Neural progenitor cell (in vitro differentiated cells): ENCODE results near the gene RBM27. TPM values are rescaled to one million over a fixed set of nuclear protein-coding genes. Genes with fewer than 3 reads are reported as not detected.

Experiments
- DNase-seq: peaks from one replicate; pipeline ENCODE4 v3.0.0-alpha.2; 2016; ENCODE audit warnings: low spot score
- H2AFZ ChIP-seq: fragments of 200-600 bp; sonication (generic); replicated peaks from 2 replicates; pipeline ENCODE4 v1.6.1; 2016; ENCODE audit warnings: antibody characterized with exemption
- H3F3A ChIP-seq: fragments of 200-600 bp; sonication (generic); 2 replicates; pipeline ENCODE4 v1.6.1; 2016; ENCODE audit warnings: antibody characterized with exemption, low read depth
- H3K27ac ChIP-seq: fragments of 200-600 bp; sonication (generic); 2 replicates; pipeline ENCODE4 v1.5.1; 2016; ENCODE audit warnings: mild to moderate bottlenecking
- H3K27me3 ChIP-seq: fragments of 200-600 bp; sonication (generic); 2 replicates; pipeline ENCODE4 v1.6.1; 2016; ENCODE audit warnings: mild to moderate bottlenecking, moderate library complexity
- H3K36me3 ChIP-seq: fragments of 200-600 bp; sonication (generic); 2 replicates; pipeline ENCODE4 v1.5.1; 2016
- H3K4me1 ChIP-seq: fragments of 200-600 bp; sonication (generic); 2 replicates; pipeline ENCODE4 v1.6.1; 2016; ENCODE audit warnings: mixed run types
- H3K4me2 ChIP-seq: fragments of 200-600 bp; sonication (generic); 2 replicates; pipeline ENCODE4 v1.6.1; 2016
- H3K4me3 ChIP-seq: fragments of 200-600 bp; sonication (generic); 2 replicates; pipeline ENCODE4 v1.5.1; 2016
- H3K79me2 ChIP-seq: fragments of 200-600 bp; sonication (generic); 2 replicates; pipeline ENCODE4 v1.6.1; 2016; ENCODE audit warnings: low read depth
- H3K9ac ChIP-seq: fragments of 200-600 bp; sonication (generic); 2 replicates; pipeline ENCODE4 v1.6.1; 2016
- H3K9me3 ChIP-seq: fragments of 200-600 bp; sonication (generic); 2 replicates; pipeline ENCODE4 v1.5.1; 2016; ENCODE audit warnings: low read depth
- H4K20me1 ChIP-seq: fragments of 200-600 bp; sonication (generic); 2 replicates; pipeline ENCODE4 v1.6.1; 2016; ENCODE audit warnings: low read depth
- H3K27ac Mint-ChIP-seq: 3 replicates; pipeline ENCODE4 v1.8.0; 2021; ENCODE audit warnings: mixed read lengths
- H3K27me3 Mint-ChIP-seq: 2 replicates; pipeline ENCODE4 v1.8.0; 2022; ENCODE audit warnings: low read depth, mild to moderate bottlenecking, inconsistent platforms, moderate library complexity, mixed read lengths; ENCODE audit not compliant: insufficient read depth
- H3K36me3 Mint-ChIP-seq: 3 replicates; pipeline ENCODE4 v1.8.0; 2021; ENCODE audit warnings: mixed read lengths
- H3K4me1 Mint-ChIP-seq: 3 replicates; pipeline ENCODE4 v1.8.0; 2021; ENCODE audit warnings: mixed read lengths
- H3K4me3 Mint-ChIP-seq: 3 replicates; pipeline ENCODE4 v1.8.0; 2021; ENCODE audit warnings: mild to moderate bottlenecking, moderate library complexity, mixed read lengths
- H3K9me3 Mint-ChIP-seq: 3 replicates; pipeline ENCODE4 v1.8.0; 2020; ENCODE audit warnings: mixed read lengths
- EZH2 ChIP-seq: fragments of 200-600 bp; sonication (generic); IDR thresholded peaks from 2 replicates; pipeline ENCODE4 v1.6.1; 2017; ENCODE audit warnings: antibody characterized with exemption, mild to moderate bottlenecking, moderate library complexity
- EZH2phosphoT487 ChIP-seq: fragments of 200-600 bp; sonication (generic); IDR thresholded peaks from 2 replicates; pipeline ENCODE4 v1.6.1; 2017; ENCODE audit warnings: antibody characterized with exemption
- total RNA-seq: library from RNA; depleted of rRNA; stranded (reverse); fragments of >200 nt; gene quantifications from 2 replicates; pipeline ENCODE4 v1.2.3, GENCODE V29; 2015; ENCODE audit warnings: low replicate concordance
- TF ChIP-seq, protein P1 (sequence below): fragments of 200-600 bp; sonication (generic); IDR thresholded peaks from 2 replicates; pipeline ENCODE4 v1.5.1; 2017; ENCODE audit warnings: antibody characterized with exemption, mild to moderate bottlenecking

The RBM27 gene
- total RNA-seq, 1 donor from 2014 or later = 55.0 TPM

DNA sequence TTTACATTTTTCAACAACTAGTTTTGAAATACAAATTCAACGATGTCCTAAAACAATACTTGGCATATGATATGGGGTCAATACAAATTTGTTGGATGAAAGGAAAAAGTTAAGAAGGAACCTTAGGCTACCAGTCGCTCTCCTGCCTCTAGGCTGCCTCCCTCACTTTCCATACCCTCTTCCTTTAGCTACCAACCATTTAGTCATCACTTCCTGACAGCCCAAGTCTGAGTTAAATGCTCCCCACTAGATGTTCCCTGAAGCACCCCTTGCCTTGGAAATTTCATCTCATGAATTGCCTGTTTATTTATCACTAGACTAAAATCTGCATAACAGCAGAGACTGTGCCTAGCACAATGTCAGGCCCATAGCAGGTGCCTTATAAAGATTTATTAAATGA lies 18.2 kb upstream of the RBM27 start:
- Histone ChIP-seq H3K27ac (no peak overlapping the region), H3K4me1 (no peaks in the 10 kb centered on the region), H3K9ac (no peak overlapping the region), H3F3A (peaks cover 6% of the 10 kb centered on the region), H3K4me2 (no peak overlapping the region), H3K9me3 (no peaks in the 10 kb centered on the region), H3K27me3 (no peaks in the 10 kb centered on the region), H3K4me3 (no peak overlapping the region), H3K79me2 (peaks cover 23% of the 10 kb centered on the region), H3K36me3 (no peaks in the 10 kb centered on the region), H4K20me1 (no peaks in the 10 kb centered on the region), H2AFZ (no peak overlapping the region)
- H3K9me3 Mint-ChIP-seq = no peaks in the 10 kb centered on the region
- no peak overlapping the region for H3K4me3 Mint-ChIP-seq
- DNase-seq = no peak
- H3K27me3 Mint-ChIP-seq = no peaks in the 10 kb centered on the region
- peaks cover 6% of the 10 kb centered on the region for H3K4me1 Mint-ChIP-seq
- TF ChIP-seq, protein P1, sequence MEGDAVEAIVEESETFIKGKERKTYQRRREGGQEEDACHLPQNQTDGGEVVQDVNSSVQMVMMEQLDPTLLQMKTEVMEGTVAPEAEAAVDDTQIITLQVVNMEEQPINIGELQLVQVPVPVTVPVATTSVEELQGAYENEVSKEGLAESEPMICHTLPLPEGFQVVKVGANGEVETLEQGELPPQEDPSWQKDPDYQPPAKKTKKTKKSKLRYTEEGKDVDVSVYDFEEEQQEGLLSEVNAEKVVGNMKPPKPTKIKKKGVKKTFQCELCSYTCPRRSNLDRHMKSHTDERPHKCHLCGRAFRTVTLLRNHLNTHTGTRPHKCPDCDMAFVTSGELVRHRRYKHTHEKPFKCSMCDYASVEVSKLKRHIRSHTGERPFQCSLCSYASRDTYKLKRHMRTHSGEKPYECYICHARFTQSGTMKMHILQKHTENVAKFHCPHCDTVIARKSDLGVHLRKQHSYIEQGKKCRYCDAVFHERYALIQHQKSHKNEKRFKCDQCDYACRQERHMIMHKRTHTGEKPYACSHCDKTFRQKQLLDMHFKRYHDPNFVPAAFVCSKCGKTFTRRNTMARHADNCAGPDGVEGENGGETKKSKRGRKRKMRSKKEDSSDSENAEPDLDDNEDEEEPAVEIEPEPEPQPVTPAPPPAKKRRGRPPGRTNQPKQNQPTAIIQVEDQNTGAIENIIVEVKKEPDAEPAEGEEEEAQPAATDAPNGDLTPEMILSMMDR = no peak
- TF ChIP-seq EZH2 = no peak
- H3K36me3 Mint-ChIP-seq = no peaks in the 10 kb centered on the region
- H3K27ac Mint-ChIP-seq = no peak overlapping the region

DNA sequence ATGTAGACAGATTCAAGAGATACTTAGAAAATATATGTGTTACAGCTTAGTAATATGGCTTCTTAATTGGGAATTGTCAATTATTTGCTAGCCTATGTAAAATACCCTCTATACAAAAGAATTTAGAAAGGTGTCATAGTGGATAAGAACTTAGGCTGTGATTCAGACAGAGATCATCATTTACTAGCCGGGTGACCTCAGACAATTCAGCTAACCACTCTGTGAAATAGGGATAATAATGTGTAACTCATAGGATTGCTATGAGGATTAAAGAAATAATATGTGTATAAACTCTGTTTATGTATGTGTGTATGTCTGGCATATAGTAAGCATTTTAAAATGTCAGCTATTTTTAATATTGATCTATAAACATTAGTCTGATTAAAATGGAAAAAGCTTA lies 15.0 kb upstream of the RBM27 start:
- no peak for DNase-seq
- no peaks in the 10 kb centered on the region for H3F3A ChIP-seq
- H4K20me1 ChIP-seq = no peaks in the 10 kb centered on the region
- H3K4me3 ChIP-seq = no peak overlapping the region
- Mint-ChIP-seq H3K4me3 (no peak overlapping the region), H3K4me1 (no peaks in the 10 kb centered on the region), H3K9me3 (no peaks in the 10 kb centered on the region), H3K27me3 (peaks cover 3% of the 10 kb centered on the region), H3K27ac (no peak overlapping the region), H3K36me3 (no peaks in the 10 kb centered on the region)
- H3K4me2 ChIP-seq = no peak overlapping the region
- no peaks in the 10 kb centered on the region for H3K27me3 ChIP-seq
- no peak overlapping the region for H3K9ac ChIP-seq
- no peaks in the 10 kb centered on the region for H3K9me3 ChIP-seq
- TF ChIP-seq EZH2phosphoT487 (no peak), EZH2 (no peak)
- TF ChIP-seq, protein P1 = no peak
- H3K4me1 ChIP-seq = no peaks in the 10 kb centered on the region
- no peak overlapping the region for H3K27ac ChIP-seq
- no peaks in the 10 kb centered on the region for H3K36me3 ChIP-seq
- no peaks in the 10 kb centered on the region for H3K79me2 ChIP-seq
- H2AFZ ChIP-seq = no peak overlapping the region

DNA sequence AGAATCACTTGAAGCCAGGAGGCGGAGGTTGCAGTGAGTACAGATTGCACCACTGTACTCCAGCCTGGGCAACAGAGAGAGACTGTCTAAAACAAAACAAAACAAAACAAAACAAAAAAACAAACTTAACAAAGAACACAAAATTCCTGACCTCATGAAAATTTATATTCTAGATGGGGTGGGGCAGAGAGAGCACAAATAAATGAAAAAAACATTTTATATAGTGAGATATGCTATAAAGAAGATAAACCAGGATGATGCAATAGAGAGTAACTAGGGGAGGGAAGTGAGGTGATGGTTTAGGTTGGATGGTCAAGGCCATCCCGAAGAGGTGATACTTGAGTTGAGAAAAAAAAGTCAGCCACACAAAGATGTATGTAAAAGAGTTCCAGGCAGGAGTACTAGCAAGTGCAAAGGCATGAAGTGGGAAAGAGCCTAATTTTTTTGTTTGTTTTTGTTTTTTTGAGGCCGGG lies 10.8 kb upstream of the RBM27 start:
- Mint-ChIP-seq H3K4me1 (no peaks in the 10 kb centered on the region), H3K4me3 (no peak overlapping the region), H3K27ac (no peak overlapping the region), H3K27me3 (peaks cover 3% of the 10 kb centered on the region), H3K36me3 (no peaks in the 10 kb centered on the region), H3K9me3 (no peaks in the 10 kb centered on the region)
- Histone ChIP-seq H3K4me1 (no peaks in the 10 kb centered on the region), H3K4me3 (no peak overlapping the region), H2AFZ (no peak overlapping the region), H3K27me3 (no peaks in the 10 kb centered on the region), H3K4me2 (no peak overlapping the region), H3K36me3 (no peaks in the 10 kb centered on the region), H3K79me2 (no peaks in the 10 kb centered on the region), H3K9me3 (no peaks in the 10 kb centered on the region), H3K9ac (no peak overlapping the region), H3F3A (no peaks in the 10 kb centered on the region), H4K20me1 (no peaks in the 10 kb centered on the region), H3K27ac (no peak overlapping the region)
- no peak for DNase-seq
- TF ChIP-seq, protein P1 = no peak
- TF ChIP-seq EZH2 (no peak), EZH2phosphoT487 (no peak)
